GM12878 (cell line): ENCODE measurements around the gene PANK1.

Source experiments
- JUND ChIP-seq: IDR thresholded peaks from 2 replicates; pipeline ENCODE4 v1.6.1; 2012; ENCODE audit warnings: low read depth, mild to moderate bottlenecking, low read length, improper control_type of control experiment, moderate library complexity
- RBBP5 ChIP-seq: fragments of 200-600 bp; sonication (generic); conservative IDR thresholded peaks from 2 replicates; pipeline ENCODE4 v1.6.1; 2016
- TF ChIP-seq, protein P1 (sequence below): fragments of 450-650 bp; IDR thresholded peaks from 2 replicates; pipeline ENCODE4 v1.6.1; 2017; ENCODE audit warnings: mild to moderate bottlenecking

DNA sequence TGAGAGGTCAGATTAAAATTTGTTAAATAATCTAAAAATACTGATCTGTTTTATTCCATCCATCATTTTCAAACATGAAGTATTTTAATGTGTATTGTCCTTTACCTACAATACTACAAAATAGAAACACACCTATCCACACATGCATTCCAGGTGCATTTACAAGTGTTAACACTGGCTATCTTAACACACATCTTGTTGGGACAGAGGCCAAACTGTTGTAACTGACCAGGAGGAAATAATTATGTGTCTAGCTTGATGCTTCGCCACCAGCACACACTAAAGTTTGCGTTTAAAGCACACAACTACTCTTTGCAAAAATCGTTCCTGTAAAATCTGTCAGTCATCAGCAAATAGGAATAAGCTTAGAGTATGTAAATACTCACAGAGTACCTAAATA is 2.8 kb downstream of the PANK1 start:
- TF ChIP-seq, protein P1, sequence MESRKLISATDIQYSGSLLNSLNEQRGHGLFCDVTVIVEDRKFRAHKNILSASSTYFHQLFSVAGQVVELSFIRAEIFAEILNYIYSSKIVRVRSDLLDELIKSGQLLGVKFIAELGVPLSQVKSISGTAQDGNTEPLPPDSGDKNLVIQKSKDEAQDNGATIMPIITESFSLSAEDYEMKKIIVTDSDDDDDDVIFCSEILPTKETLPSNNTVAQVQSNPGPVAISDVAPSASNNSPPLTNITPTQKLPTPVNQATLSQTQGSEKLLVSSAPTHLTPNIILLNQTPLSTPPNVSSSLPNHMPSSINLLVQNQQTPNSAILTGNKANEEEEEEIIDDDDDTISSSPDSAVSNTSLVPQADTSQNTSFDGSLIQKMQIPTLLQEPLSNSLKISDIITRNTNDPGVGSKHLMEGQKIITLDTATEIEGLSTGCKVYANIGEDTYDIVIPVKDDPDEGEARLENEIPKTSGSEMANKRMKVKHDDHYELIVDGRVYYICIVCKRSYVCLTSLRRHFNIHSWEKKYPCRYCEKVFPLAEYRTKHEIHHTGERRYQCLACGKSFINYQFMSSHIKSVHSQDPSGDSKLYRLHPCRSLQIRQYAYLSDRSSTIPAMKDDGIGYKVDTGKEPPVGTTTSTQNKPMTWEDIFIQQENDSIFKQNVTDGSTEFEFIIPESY, result no peak
- TF ChIP-seq RBBP5 (no peak), JUND (no peak)
